ENCODE data around the gene POU3F3.

DNA sequence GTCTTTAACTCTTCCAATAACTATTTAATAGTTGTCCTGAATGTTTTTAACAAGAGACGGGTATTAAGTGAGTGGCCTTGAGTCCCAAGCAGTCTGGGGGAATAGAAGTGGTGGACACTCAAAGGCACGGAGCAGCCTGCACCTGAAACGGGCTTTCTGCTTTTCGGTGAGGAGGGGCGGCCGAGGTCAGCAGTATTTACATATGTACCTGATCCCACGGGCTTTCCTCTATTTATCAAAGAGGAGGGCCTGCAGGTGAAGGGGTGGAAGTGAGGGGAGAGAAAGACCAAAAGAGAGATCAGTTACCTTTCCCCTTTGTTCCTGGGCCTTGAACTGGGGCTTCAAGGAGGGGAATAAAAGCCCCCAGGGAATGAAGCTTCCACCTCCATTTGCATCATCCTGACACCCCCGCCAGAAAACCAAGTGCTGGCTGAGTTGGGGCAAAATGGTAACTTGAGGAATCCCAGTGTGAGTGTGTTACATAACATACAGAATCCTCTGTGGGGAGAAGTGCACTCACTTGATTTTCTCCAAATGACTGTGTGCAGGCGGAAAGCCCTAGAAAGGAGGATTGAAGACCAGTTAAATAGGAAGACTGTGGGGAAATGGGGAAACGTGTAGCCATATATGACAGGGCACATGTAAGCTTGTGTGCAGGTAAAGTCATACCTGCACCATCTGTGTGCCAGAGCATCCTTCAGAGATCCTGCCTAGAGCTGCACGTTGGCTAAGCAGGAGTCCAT, 12.4 kb downstream of the POU3F3 start:
- TF ChIP-seq, protein P1, sequence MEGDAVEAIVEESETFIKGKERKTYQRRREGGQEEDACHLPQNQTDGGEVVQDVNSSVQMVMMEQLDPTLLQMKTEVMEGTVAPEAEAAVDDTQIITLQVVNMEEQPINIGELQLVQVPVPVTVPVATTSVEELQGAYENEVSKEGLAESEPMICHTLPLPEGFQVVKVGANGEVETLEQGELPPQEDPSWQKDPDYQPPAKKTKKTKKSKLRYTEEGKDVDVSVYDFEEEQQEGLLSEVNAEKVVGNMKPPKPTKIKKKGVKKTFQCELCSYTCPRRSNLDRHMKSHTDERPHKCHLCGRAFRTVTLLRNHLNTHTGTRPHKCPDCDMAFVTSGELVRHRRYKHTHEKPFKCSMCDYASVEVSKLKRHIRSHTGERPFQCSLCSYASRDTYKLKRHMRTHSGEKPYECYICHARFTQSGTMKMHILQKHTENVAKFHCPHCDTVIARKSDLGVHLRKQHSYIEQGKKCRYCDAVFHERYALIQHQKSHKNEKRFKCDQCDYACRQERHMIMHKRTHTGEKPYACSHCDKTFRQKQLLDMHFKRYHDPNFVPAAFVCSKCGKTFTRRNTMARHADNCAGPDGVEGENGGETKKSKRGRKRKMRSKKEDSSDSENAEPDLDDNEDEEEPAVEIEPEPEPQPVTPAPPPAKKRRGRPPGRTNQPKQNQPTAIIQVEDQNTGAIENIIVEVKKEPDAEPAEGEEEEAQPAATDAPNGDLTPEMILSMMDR (IDR thresholded peaks at IDR 0.05; ENCODE audit: insufficient read depth, low read length), result no peak
- TF ChIP-seq SPI1 (IDR thresholded peaks at IDR 0.05; ENCODE audit: borderline replicate concordance, low read depth) (no peak), POLR2AphosphoS5 (IDR thresholded peaks at IDR 0.05; ENCODE audit: low read depth) (no peak)
